SU-DHL-6 (cell line): ENCODE data around the gene ABCB11.

Experiments used
- EZH2phosphoT487 ChIP-seq: fragments of 200-600 bp; sonication (generic), shearing (Covaris generic); conservative IDR thresholded peaks from 2 replicates; pipeline ENCODE4 v1.6.1; 2018; ENCODE audit warnings: mild to moderate bottlenecking, antibody characterized with exemption, low read length, moderate library complexity, mixed read lengths
- TF ChIP-seq, protein P1 (sequence below): fragments of 200-600 bp; sonication (generic); IDR thresholded peaks from one replicate; pipeline ENCODE4 v1.5.1; 2017; ENCODE audit warnings: antibody characterized with exemption, mild to moderate bottlenecking, low read length, moderate library complexity; ENCODE audit not compliant: insufficient read depth, poor library complexity, severe bottlenecking

DNA sequence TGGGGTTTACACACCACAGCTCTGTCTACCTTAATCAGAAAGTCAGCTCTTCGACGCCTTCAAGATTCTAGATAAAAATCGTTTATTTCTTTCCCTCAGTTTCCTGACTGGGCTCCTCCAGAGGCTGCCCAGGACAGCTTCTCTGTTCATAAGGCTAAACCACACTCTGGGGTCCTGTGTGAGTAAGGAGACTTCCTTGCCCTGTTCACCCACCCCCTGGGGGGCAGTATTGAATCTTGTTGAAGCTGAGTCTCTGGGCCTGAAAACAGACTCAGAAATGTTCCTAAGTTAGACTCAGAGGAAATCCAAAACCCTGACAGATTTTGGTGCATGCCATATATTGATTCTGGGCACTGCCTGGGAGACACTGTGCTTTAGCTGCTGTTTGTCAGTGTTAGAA lies 87.1 kb downstream of the ABCB11 start:
- TF ChIP-seq, protein P1, sequence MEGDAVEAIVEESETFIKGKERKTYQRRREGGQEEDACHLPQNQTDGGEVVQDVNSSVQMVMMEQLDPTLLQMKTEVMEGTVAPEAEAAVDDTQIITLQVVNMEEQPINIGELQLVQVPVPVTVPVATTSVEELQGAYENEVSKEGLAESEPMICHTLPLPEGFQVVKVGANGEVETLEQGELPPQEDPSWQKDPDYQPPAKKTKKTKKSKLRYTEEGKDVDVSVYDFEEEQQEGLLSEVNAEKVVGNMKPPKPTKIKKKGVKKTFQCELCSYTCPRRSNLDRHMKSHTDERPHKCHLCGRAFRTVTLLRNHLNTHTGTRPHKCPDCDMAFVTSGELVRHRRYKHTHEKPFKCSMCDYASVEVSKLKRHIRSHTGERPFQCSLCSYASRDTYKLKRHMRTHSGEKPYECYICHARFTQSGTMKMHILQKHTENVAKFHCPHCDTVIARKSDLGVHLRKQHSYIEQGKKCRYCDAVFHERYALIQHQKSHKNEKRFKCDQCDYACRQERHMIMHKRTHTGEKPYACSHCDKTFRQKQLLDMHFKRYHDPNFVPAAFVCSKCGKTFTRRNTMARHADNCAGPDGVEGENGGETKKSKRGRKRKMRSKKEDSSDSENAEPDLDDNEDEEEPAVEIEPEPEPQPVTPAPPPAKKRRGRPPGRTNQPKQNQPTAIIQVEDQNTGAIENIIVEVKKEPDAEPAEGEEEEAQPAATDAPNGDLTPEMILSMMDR: no peak
- no peak for TF ChIP-seq EZH2phosphoT487
